PC-3 (cell line): ENCODE data around the gene THEM4. TPM values are rescaled to one million over a fixed set of nuclear protein-coding genes. Genes with fewer than 3 reads are reported as not detected.
"Not testable (repeated sequence)": the region's sequence is repeated elsewhere in the genome, so short reads cannot be mapped to it uniquely, and the experiment has no call there.

Source experiments
- ATAC-seq: fragments of 200-7000 bp; cut with Tn5 transposase; 2 replicates; pipeline ENCODE4 v1.9.1; 2020; ENCODE audit warnings: mild to moderate bottlenecking, moderate library complexity
- BruUV-seq: library from RNA; stranded (reverse); fragments of 400-500 nt; replicated peaks from 2 replicates; lab custom pipeline; 2021; lab: Mats Ljungman, UMichigan
- CTCF ChIA-PET: fragments of 300-600 bp; sonication (Branson Sonifier 250); formaldehyde crosslinking; loops from one replicate; lab custom pipeline; 2022; ENCODE audit warnings: antibody characterized with exemption; lab: Charles Lee
- POLR2A ChIA-PET: fragments of 300-600 bp; sonication (Branson Sonifier 250); formaldehyde crosslinking; loops from one replicate; lab custom pipeline; 2022; ENCODE audit warnings: antibody characterized with exemption; ENCODE audit not compliant: unreplicated experiment; lab: Charles Lee
- DNase-seq: peaks from one replicate; pipeline ENCODE4 v3.0.0-alpha.2; 2015
- H2AFZ ChIP-seq: fragments of 300-600 bp; sonication (generic); 2 replicates; pipeline ENCODE4 v1.6.0; 2016; ENCODE audit warnings: antibody characterized with exemption, low read length
- H3F3A ChIP-seq: fragments of 300-600 bp; sonication (generic); one replicate; pipeline ENCODE4 v1.6.0; 2017; ENCODE audit warnings: antibody characterized with exemption, low read length, control low read depth, mild to moderate bottlenecking; ENCODE audit not compliant: unreplicated experiment
- H3K27ac ChIP-seq: fragments of 300-600 bp; sonication (generic); 2 replicates; pipeline ENCODE4 v1.5.1; 2016; ENCODE audit warnings: mild to moderate bottlenecking, low read length
- H3K27me3 ChIP-seq: fragments of 300-600 bp; sonication (generic); 2 replicates; pipeline ENCODE4 v1.6.1; 2016; ENCODE audit warnings: low read length, mixed read lengths
- H3K36me3 ChIP-seq: fragments of 300-600 bp; sonication (generic); 2 replicates; pipeline ENCODE4 v1.6.1; 2016; ENCODE audit warnings: low read depth, mixed run types, low read length, mixed read lengths
- H3K4me1 ChIP-seq: fragments of 300-600 bp; sonication (generic); 2 replicates; pipeline ENCODE4 v1.5.1; 2016; ENCODE audit warnings: low read length; ENCODE audit not compliant: insufficient read depth
- H3K4me2 ChIP-seq: fragments of 300-600 bp; sonication (generic); 2 replicates; pipeline ENCODE4 v1.6.0; 2016; ENCODE audit warnings: low read length
- H3K4me3 ChIP-seq: fragments of 300-600 bp; sonication (generic); 2 replicates; pipeline ENCODE4 v1.5.1; 2016; ENCODE audit warnings: mild to moderate bottlenecking, low read length, mixed read lengths
- H3K79me2 ChIP-seq: fragments of 300-600 bp; sonication (generic); 2 replicates; pipeline ENCODE4 v1.6.1; 2017; ENCODE audit warnings: low read length, mixed read lengths
- H3K9ac ChIP-seq: fragments of 300-600 bp; sonication (generic); 2 replicates; pipeline ENCODE4 v1.6.0; 2016; ENCODE audit warnings: mild to moderate bottlenecking, low read length
- H3K9me2 ChIP-seq: fragments of 300-600 bp; sonication (generic); replicated peaks from 2 replicates; pipeline ENCODE4 v1.6.1; 2016; ENCODE audit warnings: mixed run types, low read length, mixed read lengths
- H3K9me3 ChIP-seq: fragments of 300-600 bp; sonication (generic); 2 replicates; pipeline ENCODE4 v1.6.1; 2016; ENCODE audit warnings: low read length, mixed read lengths
- H4K20me1 ChIP-seq: fragments of 300-600 bp; sonication (generic); 2 replicates; pipeline ENCODE4 v1.6.1; 2016; ENCODE audit warnings: low read length, mixed read lengths
- CTCF ChIP-seq: fragments of 300-600 bp; sonication (generic); conservative IDR thresholded peaks from 2 replicates; pipeline ENCODE4 v1.5.1; 2017; ENCODE audit warnings: antibody characterized with exemption, low read depth, mild to moderate bottlenecking, low read length
- EZH2 ChIP-seq: fragments of 300-600 bp; sonication (generic); IDR thresholded peaks from one replicate; pipeline ENCODE4 v1.6.1; 2017; ENCODE audit warnings: antibody characterized with exemption, mild to moderate bottlenecking, low read length; ENCODE audit not compliant: unreplicated experiment
- EZH2phosphoT487 ChIP-seq: fragments of 300-600 bp; sonication (generic); IDR thresholded peaks from 2 replicates; pipeline ENCODE4 v1.6.1; 2018; ENCODE audit warnings: mild to moderate bottlenecking, antibody characterized with exemption, low read length, borderline replicate concordance
- intact Hi-C: fragments of 100-400 bp; cut with micrococcal nuclease; formaldehyde crosslinking; loops from 2 replicates; pipeline ENCODE4 v1.9.0; 2023
- total RNA-seq: library from RNA; depleted of rRNA; stranded (reverse); fragments of >200 nt; gene quantifications from 2 replicates; pipeline ENCODE4 v1.2.3, GENCODE V29; 2014

Gene THEM4
- total RNA-seq, 1 experiment from 2014 or later = 18.1 TPM

- H4K20me1 ChIP-seq, H3K4me2 ChIP-seq, H2AFZ ChIP-seq, H3F3A ChIP-seq, intact Hi-C loops, H3K9ac ChIP-seq, H3K9me2 ChIP-seq, H3K27me3 ChIP-seq, CTCF ChIA-PET, H3K4me3 ChIP-seq, POLR2A ChIA-PET, DNase-seq, BruUV-seq, H3K27ac ChIP-seq, ATAC-seq: not testable (repeated sequence)
- H3K36me3 ChIP-seq = peaks cover 20% of the 10 kb centered on the region
- H3K4me1 ChIP-seq = peaks cover 11% of the 10 kb centered on the region
- H3K9me3 ChIP-seq = peaks cover 13% of the 10 kb centered on the region
- peaks cover 26% of the 10 kb centered on the region; the same call in 1 of the 2 replicates for H3K79me2 ChIP-seq
Measured at GRCh38 chr1:151906324-151906645, 3.0 kb downstream of the THEM4 start.

- Histone ChIP-seq H3K79me2 (peaks cover 26% of the 10 kb centered on the region; the same call in 1 of the 2 replicates), H3K4me1 (peaks cover 11% of the 10 kb centered on the region), H3K9me3 (peaks cover 13% of the 10 kb centered on the region), H3K36me3 (peaks cover 24% of the 10 kb centered on the region)
- BruUV-seq, CTCF ChIA-PET, H3K4me3 ChIP-seq, intact Hi-C loops, H3K4me2 ChIP-seq, ATAC-seq, H3K27me3 ChIP-seq, H2AFZ ChIP-seq, H3F3A ChIP-seq, H3K27ac ChIP-seq, DNase-seq, H3K9ac ChIP-seq, H4K20me1 ChIP-seq, H3K9me2 ChIP-seq: not testable (repeated sequence)
- POLR2A ChIA-PET = interaction anchor here (0.6 kb wide), 1 partner anchor 411 kb away, joined by 4 read pairs; no protein-coding TSS in a partner anchor
Measured at GRCh38 chr1:151905443-151906323, 3.6 kb downstream of the THEM4 start.

GRCh38 chr1:151905070-151905442, 4.3 kb downstream of the THEM4 start:
- TF ChIP-seq CTCF (no peak), EZH2 (no peak), EZH2phosphoT487 (no peak)
- intact Hi-C loops = no loop called here
- Histone ChIP-seq H3K9me3 (peaks cover 16% of the 10 kb centered on the region), H2AFZ (no peak overlapping the region), H3K9me2 (no peaks in the 10 kb centered on the region), H3K27ac (no peak overlapping the region), H3K79me2 (peaks cover 29% of the 10 kb centered on the region), H3K27me3 (no peaks in the 10 kb centered on the region), H3F3A (no peaks in the 10 kb centered on the region), H3K4me3 (no peak overlapping the region), H3K4me2 (no peak overlapping the region), H3K4me1 (peaks cover 9% of the 10 kb centered on the region), H3K36me3 (peaks cover 27% of the 10 kb centered on the region), H4K20me1 (no peaks in the 10 kb centered on the region), H3K9ac (no peak overlapping the region)
- ATAC-seq = no peak
- BruUV-seq = no TSS peak
- ChIA-PET CTCF (no interaction called here), POLR2A (no interaction called here)
- no peak for DNase-seq
